Adrenal gland (tissue), 5 donors: ENCODE measurements around the gene CPT1C.

Experiments
- CTCF ChIP-seq, 6 experiments: fragments of 450-650 bp in 4 of 6; fragments of 200-600 bp in 2 of 6; sonication (generic) in 1 of 6; IDR thresholded peaks; 1 replicate in 5 of 6; 2 replicates in 1 of 6; pipeline versions ENCODE4 v1.5.1 to v1.8.0; 2016 to 2021; ENCODE audit warnings: antibody characterized with exemption in 6 of 6, mild to moderate bottlenecking in 2 of 6, moderate library complexity in 1 of 6
- POLR2A ChIP-seq, 2 donors: fragments of 450-650 bp; IDR thresholded peaks; one replicate each; pipeline ENCODE4 v1.6.1; 2017; ENCODE audit warnings: antibody characterized with exemption in 2 of 2, mild to moderate bottlenecking in 2 of 2, moderate library complexity in 1 of 2
- donor health status: DM: no; HTN: no; CAD: no.

- TF ChIP-seq CTCF (IDR thresholded peaks at IDR 0.05), result no peak
- no peak for TF ChIP-seq POLR2A (IDR thresholded peaks at IDR 0.05)
Observed at GRCh38 chr19:49681830-49682229, 9.1 kb upstream of the CPT1C start.
